GM18951 (cell line): ENCODE data around the gene TNFRSF21.
"Not testable (repeated sequence)": the region's sequence is repeated elsewhere in the genome, so short reads cannot be mapped to it uniquely, and the experiment has no call there.

Experiments
- POLR2A ChIP-seq: IDR thresholded peaks from 4 replicates; pipeline ENCODE4 v1.6.1; 2011; ENCODE audit warnings: mild to moderate bottlenecking; ENCODE audit not compliant: insufficient read length, insufficient read depth; ENCODE audit errors: extremely low read depth
- in situ Hi-C: fragments of 300-500 bp; cut with MboI; formaldehyde crosslinking; loops from one replicate; pipeline ENCODE4 v1.12.0; 2022; ENCODE audit warnings: low sequenced_read_pairs, mixed read lengths, inconsistent platforms; ENCODE audit not compliant: unreplicated experiment

TNFRSF21 gene

GRCh38 chr6:47231151-47231550, 78.6 kb downstream of the TNFRSF21 start:
- in situ Hi-C loops = no loop called here
- TF ChIP-seq POLR2A = no peak

- in situ Hi-C loops = no loop called here
- TF ChIP-seq POLR2A = no peak
These were observed 79.1 kb downstream of the TNFRSF21 start for GRCh38 chr6:47230579-47230978.

GRCh38 chr6:47229255-47229654, 80.5 kb downstream of the TNFRSF21 start:
- in situ Hi-C loops = no loop called here
- no peak for TF ChIP-seq POLR2A

- in situ Hi-C loops = not testable (repeated sequence)
These were observed 81.6 kb downstream of the TNFRSF21 start for GRCh38 chr6:47228093-47228492.

- in situ Hi-C loops = not testable (repeated sequence)
These were observed 86.5 kb downstream of the TNFRSF21 start for GRCh38 chr6:47223251-47223650.

GRCh38 chr6:47221565-47221964, 88.1 kb downstream of the TNFRSF21 start:
- TF ChIP-seq POLR2A = no peak
- in situ Hi-C loops = no loop called here

GRCh38 chr6:47209632-47210031, 100.1 kb downstream of the TNFRSF21 start:
- in situ Hi-C loops = no loop called here
- TF ChIP-seq POLR2A = no peak

GRCh38 chr6:47207261-47207660, 102.4 kb downstream of the TNFRSF21 start:
- TF ChIP-seq POLR2A = no peak
- in situ Hi-C loops = no loop called here

- no peak for TF ChIP-seq POLR2A
- in situ Hi-C loops = no loop called here
These were observed 103.1 kb downstream of the TNFRSF21 start for GRCh38 chr6:47206626-47207025.

- in situ Hi-C loops = no loop called here
These were observed 105.6 kb downstream of the TNFRSF21 start for GRCh38 chr6:47203938-47204611.

GRCh38 chr6:47203266-47203937, 106.3 kb downstream of the TNFRSF21 start:
- no peak for TF ChIP-seq POLR2A
- in situ Hi-C loops = no loop called here

More at GRCh38 chr6:47203938-47204611, 105.6 kb downstream of the TNFRSF21 start:
- TF ChIP-seq POLR2A = no peak

GRCh38 chr6:47202644-47203205, 107.0 kb downstream of the TNFRSF21 start:
- no peak for TF ChIP-seq POLR2A
- in situ Hi-C loops = no loop called here

GRCh38 chr6:47200536-47201334, 109.0 kb downstream of the TNFRSF21 start:
- in situ Hi-C loops = no loop called here
- TF ChIP-seq POLR2A = no peak
